ENCODE data around the gene CLCN6. TPM values are rescaled to one million over a fixed set of nuclear protein-coding genes. Genes with fewer than 3 reads are reported as not detected.

CLCN6 gene
- total RNA-seq, 1 donor from 2014 or later, result 6.8 TPM

DNA sequence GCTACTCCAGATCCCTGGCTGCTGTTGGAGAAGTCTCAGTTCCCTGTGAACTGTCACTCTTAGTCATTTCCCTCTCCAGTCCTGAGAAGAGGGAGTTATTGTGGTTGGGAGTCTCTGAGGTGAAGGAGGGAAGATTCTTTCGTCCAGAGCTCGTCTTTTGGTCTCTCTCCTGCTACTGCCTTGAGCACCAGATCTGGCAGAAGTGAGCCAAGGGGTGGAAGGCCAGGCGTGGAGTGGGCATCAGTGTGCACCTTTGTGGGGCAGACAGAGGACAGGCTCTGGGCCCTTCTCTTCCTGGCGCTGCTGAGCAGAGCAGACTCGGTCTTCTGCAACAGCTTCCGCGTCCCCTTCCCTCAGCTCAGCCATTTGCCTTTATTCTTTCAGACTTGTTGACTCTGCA, 19.1 kb downstream of the CLCN6 start:
- no peak overlapping the region for H3K4me3 ChIP-seq (ENCODE audit: low read depth, low read length)
- no peak for DNase-seq (ENCODE audit: low read depth)
- TF ChIP-seq, protein P1, sequence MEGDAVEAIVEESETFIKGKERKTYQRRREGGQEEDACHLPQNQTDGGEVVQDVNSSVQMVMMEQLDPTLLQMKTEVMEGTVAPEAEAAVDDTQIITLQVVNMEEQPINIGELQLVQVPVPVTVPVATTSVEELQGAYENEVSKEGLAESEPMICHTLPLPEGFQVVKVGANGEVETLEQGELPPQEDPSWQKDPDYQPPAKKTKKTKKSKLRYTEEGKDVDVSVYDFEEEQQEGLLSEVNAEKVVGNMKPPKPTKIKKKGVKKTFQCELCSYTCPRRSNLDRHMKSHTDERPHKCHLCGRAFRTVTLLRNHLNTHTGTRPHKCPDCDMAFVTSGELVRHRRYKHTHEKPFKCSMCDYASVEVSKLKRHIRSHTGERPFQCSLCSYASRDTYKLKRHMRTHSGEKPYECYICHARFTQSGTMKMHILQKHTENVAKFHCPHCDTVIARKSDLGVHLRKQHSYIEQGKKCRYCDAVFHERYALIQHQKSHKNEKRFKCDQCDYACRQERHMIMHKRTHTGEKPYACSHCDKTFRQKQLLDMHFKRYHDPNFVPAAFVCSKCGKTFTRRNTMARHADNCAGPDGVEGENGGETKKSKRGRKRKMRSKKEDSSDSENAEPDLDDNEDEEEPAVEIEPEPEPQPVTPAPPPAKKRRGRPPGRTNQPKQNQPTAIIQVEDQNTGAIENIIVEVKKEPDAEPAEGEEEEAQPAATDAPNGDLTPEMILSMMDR (conservative IDR thresholded peaks at IDR 0.05; ENCODE audit: low read depth, low read length), result no peak

DNA sequence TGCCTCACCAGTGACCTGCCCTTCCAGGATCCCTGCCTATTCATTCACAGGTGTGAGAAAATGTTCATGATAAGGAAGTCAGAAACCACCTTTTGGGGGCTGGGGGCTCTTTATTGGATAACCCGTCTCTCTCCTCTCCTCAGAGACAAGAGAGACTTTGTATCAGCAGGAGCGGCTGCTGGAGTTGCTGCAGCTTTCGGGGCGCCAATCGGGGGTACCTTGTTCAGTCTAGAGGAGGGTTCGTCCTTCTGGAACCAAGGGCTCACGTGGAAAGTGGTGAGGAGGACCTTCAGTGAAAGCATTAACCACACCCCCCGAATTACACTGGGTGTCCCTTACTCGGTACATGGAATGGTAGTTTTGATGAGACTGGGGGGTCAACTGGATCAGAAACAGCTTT, 21.0 kb downstream of the CLCN6 start:
- H3K4me3 ChIP-seq (ENCODE audit: low read depth, low read length), result no peak overlapping the region
- no peak for DNase-seq (ENCODE audit: low read depth)
- TF ChIP-seq, protein P1 (conservative IDR thresholded peaks at IDR 0.05; ENCODE audit: low read depth, low read length), result no peak

GRCh38 chr1:11828511-11828910, 22.5 kb downstream of the CLCN6 start:
- TF ChIP-seq, protein P1 (conservative IDR thresholded peaks at IDR 0.05; ENCODE audit: low read depth, low read length), result no peak
- DNase-seq (ENCODE audit: low read depth), result no peak
- H3K4me3 ChIP-seq (ENCODE audit: low read depth, low read length), result no peak overlapping the region

DNA sequence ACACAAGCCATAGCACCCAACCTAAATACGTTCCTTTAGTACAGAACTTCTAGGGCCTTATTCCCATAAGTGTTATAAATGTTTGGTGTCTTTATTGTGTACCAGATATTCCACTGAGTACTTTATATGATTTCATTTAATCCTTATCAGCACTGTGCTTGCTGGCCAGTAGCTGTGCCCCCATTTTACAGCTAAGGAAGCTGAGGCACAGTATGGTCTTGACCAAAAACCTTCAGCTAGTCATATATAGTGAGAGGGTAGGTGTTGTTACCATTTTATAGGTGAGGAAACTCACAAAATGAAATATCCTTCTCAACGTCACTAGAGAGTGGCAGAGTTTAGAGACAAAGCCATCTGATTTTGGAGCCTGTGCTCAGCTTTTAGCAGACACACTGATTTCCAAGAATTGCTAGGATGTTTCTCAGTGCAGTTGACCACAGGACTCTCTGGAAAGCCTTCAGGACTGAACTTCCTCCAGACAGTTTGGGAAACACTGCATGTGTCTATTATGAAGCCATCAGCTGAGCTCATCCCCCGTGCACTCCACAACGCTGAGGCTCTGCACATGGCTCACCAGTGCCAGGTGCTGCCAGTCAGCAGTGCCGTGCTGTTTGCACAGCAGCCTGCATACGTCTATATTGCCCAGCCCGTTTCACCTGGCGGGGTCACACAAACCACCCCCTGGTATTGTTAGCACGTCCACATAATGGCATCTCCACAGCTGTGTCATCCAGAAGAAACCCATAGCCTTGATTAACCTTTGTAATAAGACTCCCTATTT, 26.1 kb downstream of the CLCN6 start:
- no peak overlapping the region for H3K4me3 ChIP-seq (ENCODE audit: low read depth, low read length)
- TF ChIP-seq, protein P1 (conservative IDR thresholded peaks at IDR 0.05; ENCODE audit: low read depth, low read length), result no peak
- no peak for DNase-seq (ENCODE audit: low read depth)

DNA sequence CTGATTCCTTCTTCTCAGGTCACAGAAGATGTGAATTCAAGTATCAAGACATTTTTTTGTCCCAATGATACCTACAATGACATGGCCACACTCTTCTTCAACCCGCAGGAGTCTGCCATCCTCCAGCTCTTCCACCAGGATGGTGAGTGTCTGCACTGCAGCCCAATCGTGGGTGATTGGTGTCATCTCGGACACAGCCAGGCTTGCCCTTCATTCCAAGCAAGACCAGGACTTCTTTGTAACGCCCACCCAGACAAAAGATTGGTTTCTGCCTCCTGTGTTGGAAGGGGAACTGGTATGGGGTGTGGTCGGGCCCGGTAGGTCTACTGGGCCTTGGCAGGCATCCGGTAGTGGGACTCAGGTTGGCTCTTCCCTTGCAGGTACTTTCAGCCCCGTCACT, 27.5 kb downstream of the CLCN6 start:
- TF ChIP-seq, protein P1 (conservative IDR thresholded peaks at IDR 0.05; ENCODE audit: low read depth, low read length), result no peak
- H3K4me3 ChIP-seq (ENCODE audit: low read depth, low read length), result no peak overlapping the region
- no peak for DNase-seq (ENCODE audit: low read depth)

- H3K4me3 ChIP-seq (ENCODE audit: low read depth, low read length), result no peak overlapping the region
- DNase-seq (ENCODE audit: low read depth), result no peak
- TF ChIP-seq, protein P1 (conservative IDR thresholded peaks at IDR 0.05; ENCODE audit: low read depth, low read length), result no peak
Observed at GRCh38 chr1:11833900-11834299, 27.9 kb downstream of the CLCN6 start.
